Measurements from ENCODE around the gene KRT79. TPM values are rescaled to one million over a fixed set of nuclear protein-coding genes. Genes with fewer than 3 reads are reported as not detected.

KRT79 gene
- total RNA-seq, 6 donors from 2014 or later, result 0.30 to 8.9 (median 1.3) TPM; not detected in 2

DNA sequence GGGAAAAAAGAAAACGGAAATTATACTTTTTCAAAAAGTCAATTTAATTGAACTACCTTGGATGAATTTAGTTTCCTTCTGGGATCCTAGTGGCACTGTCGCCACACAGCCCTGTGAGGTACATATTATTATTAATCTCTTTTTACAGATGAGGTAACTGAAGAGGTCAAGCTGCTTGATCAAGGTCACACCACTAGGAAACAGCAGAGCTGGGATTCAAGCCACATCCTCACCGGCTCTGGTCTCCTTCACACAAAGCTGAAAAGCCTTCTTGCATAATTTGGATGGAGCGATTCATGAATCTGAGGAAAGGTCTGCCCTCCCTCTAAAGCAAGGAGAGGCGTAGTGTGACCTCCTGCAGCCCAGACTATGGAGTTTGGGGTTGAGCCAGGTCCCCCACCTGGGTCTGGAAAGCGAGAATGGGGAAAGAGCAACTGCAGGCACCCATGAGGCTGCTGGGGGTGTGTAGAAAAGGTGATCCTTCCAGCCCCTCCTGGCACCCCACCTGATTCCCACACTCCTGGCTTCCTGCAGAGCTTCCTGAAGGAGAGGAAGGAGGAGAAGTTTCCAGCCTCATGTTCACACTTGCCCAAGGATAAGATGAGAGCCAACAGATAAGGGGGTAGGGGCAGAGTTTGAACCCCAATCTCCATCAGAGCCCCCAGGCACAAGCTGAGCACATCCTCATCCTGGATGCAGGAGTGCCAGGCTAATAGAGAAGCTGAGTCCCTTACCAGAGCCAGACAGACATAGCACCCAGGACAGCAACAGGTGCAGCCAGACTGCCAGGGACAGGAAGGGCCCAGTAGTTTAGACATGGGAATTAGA, 3.9 kb upstream of the KRT79 start:
- H3K4me1 ChIP-seq, result no peaks in the 10 kb centered on the region
- no peaks in the 10 kb centered on the region for H3K36me3 ChIP-seq
- H3K4me3 ChIP-seq, result no peak overlapping the region
- no peaks in the 10 kb centered on the region for H3K27me3 ChIP-seq
- no peak for TF ChIP-seq CTCF (IDR thresholded peaks at IDR 0.05)
- no peak for TF ChIP-seq EP300 (IDR thresholded peaks at IDR 0.05)
- TF ChIP-seq POLR2AphosphoS5 (IDR thresholded peaks at IDR 0.05), result no peak
- TF ChIP-seq POLR2A (IDR thresholded peaks at IDR 0.05), result no peak
- no peak for DNase-seq
- WGBS, 2 donors, result 85 to 91% methylated on average over 6 of the region's 6 CpGs
- no peak overlapping the region for H3K27ac ChIP-seq
- no peak for ATAC-seq (ENCODE audit: low FRiP score in 2 of 2)
- no peaks in the 10 kb centered on the region for H3K9me3 ChIP-seq

- no peak for DNase-seq
- TF ChIP-seq CTCF (IDR thresholded peaks at IDR 0.05) (no peak), POLR2AphosphoS5 (IDR thresholded peaks at IDR 0.05) (no peak), EP300 (IDR thresholded peaks at IDR 0.05) (no peak), POLR2A (IDR thresholded peaks at IDR 0.05) (no peak)
- ATAC-seq (ENCODE audit: low FRiP score in 2 of 2), result no peak
- no peaks in the 10 kb centered on the region for H3K27me3 ChIP-seq
- no peak overlapping the region for H3K27ac ChIP-seq
- whole genome bisulfite sequencing, 2 donors, result 76 to 81% methylated on average over 9 of the region's 9 CpGs
- no peak overlapping the region for H3K4me3 ChIP-seq
- H3K9me3 ChIP-seq, result no peaks in the 10 kb centered on the region
- no peaks in the 10 kb centered on the region for H3K4me1 ChIP-seq
- no peaks in the 10 kb centered on the region for H3K36me3 ChIP-seq
Observed at GRCh38 chr12:52837413-52837741, 3.3 kb upstream of the KRT79 start.

- Histone ChIP-seq H3K27me3 (no peaks in the 10 kb centered on the region), H3K4me1 (no peaks in the 10 kb centered on the region), H3K4me3 (no peak overlapping the region), H3K36me3 (no peaks in the 10 kb centered on the region), H3K9me3 (no peaks in the 10 kb centered on the region), H3K27ac (no peak overlapping the region)
- DNase-seq (no peak), ATAC-seq (ENCODE audit: low FRiP score in 2 of 2) (no peak)
- TF ChIP-seq POLR2AphosphoS5 (IDR thresholded peaks at IDR 0.05) (no peak), EP300 (IDR thresholded peaks at IDR 0.05) (no peak), POLR2A (IDR thresholded peaks at IDR 0.05) (no peak), CTCF (IDR thresholded peaks at IDR 0.05) (no peak)
- WGBS, 2 donors, result 85 to 87% methylated on average over 8 to 9 of the region's 9 CpGs
Observed at GRCh38 chr12:52836491-52837412, 2.6 kb upstream of the KRT79 start.

- no peaks in the 10 kb centered on the region for H3K27me3 ChIP-seq
- H3K27ac ChIP-seq, result no peak overlapping the region
- TF ChIP-seq POLR2AphosphoS5 (IDR thresholded peaks at IDR 0.05) (no peak), POLR2A (IDR thresholded peaks at IDR 0.05) (no peak), EP300 (IDR thresholded peaks at IDR 0.05) (no peak), CTCF (IDR thresholded peaks at IDR 0.05) (no peak)
- H3K9me3 ChIP-seq, result no peaks in the 10 kb centered on the region
- H3K36me3 ChIP-seq, result no peaks in the 10 kb centered on the region
- H3K4me1 ChIP-seq, result no peaks in the 10 kb centered on the region
- DNase-seq (no peak), ATAC-seq (ENCODE audit: low FRiP score in 2 of 2) (peak in 1 of 2 donors; percentile 25)
- H3K4me3 ChIP-seq, result no peak overlapping the region
- 58 to 85% methylated on average over 3 to 7 of the region's 7 CpGs for WGBS, 2 donors
Observed at GRCh38 chr12:52836042-52836466, 1.9 kb upstream of the KRT79 start.
